Measurements from ENCODE around the gene RNF7. TPM values are rescaled to one million over a fixed set of nuclear protein-coding genes. Genes with fewer than 3 reads are reported as not detected.

RNF7 gene
- total RNA-seq, 1 experiment from 2014 or later: 126 TPM

- no peak overlapping the region for H3K9ac ChIP-seq (ENCODE audit: extremely low read depth, insufficient read length, low read length)
- H3T11ph ChIP-seq (ENCODE audit: low read length): no peak overlapping the region
- H2BK12ac ChIP-seq (ENCODE audit: insufficient read length, low read depth, low read length): no peak overlapping the region
- H3K4ac ChIP-seq (ENCODE audit: low read depth, low read length): no peak overlapping the region
- H2BK5ac ChIP-seq (ENCODE audit: insufficient read length, low read length): no peak overlapping the region
- Mint-ChIP-seq H3K27me3 (ENCODE audit: low read depth) (no peaks in the 10 kb centered on the region), H3K4me1 (peaks cover 7 to 9% of the 10 kb centered on the region in 2 experiments), H3K9me3 (no peaks in the 10 kb centered on the region), H3K4me3 (no peak overlapping the region), H3K36me3 (ENCODE audit: insufficient read depth in 1 of 3, low read depth in 3 of 3) (no peaks in the 10 kb centered on the region), H3K27ac (no peak overlapping the region)
- H3K23ac ChIP-seq (ENCODE audit: insufficient read length, low read depth, low read length): no peak overlapping the region
- H4K8ac ChIP-seq (replicated peaks; ENCODE audit: insufficient read length, low read depth, low read length): no peak overlapping the region
- H3K27ac ChIP-seq (ENCODE audit: insufficient read length, low read depth, low read length): no peak overlapping the region
- no peak overlapping the region for H2BK20ac ChIP-seq (ENCODE audit: low read depth, low read length, poor library complexity, severe bottlenecking)
- H2BK120ac ChIP-seq (ENCODE audit: low read depth, low read length, poor library complexity, severe bottlenecking): no peak overlapping the region
- no peak for DNase-seq
- no CpG with 5 or more reads among the region's 2 CpGs for WGBS (ENCODE audit: extremely low coverage, insufficient read length, low lambda C conversion rate)
- no peaks in the 10 kb centered on the region for H3K4me1 ChIP-seq (ENCODE audit: insufficient read depth, low read length)
- TF ChIP-seq, protein P1, sequence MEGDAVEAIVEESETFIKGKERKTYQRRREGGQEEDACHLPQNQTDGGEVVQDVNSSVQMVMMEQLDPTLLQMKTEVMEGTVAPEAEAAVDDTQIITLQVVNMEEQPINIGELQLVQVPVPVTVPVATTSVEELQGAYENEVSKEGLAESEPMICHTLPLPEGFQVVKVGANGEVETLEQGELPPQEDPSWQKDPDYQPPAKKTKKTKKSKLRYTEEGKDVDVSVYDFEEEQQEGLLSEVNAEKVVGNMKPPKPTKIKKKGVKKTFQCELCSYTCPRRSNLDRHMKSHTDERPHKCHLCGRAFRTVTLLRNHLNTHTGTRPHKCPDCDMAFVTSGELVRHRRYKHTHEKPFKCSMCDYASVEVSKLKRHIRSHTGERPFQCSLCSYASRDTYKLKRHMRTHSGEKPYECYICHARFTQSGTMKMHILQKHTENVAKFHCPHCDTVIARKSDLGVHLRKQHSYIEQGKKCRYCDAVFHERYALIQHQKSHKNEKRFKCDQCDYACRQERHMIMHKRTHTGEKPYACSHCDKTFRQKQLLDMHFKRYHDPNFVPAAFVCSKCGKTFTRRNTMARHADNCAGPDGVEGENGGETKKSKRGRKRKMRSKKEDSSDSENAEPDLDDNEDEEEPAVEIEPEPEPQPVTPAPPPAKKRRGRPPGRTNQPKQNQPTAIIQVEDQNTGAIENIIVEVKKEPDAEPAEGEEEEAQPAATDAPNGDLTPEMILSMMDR (conservative IDR thresholded peaks at IDR 0.05): no peak
- no peaks in the 10 kb centered on the region for H3K79me1 ChIP-seq (ENCODE audit: insufficient read depth, low read depth, low read length, poor library complexity, severe bottlenecking)
- H2BK15ac ChIP-seq (ENCODE audit: low read depth, low read length): no peak overlapping the region
- H4K5ac ChIP-seq (ENCODE audit: insufficient read length, low read depth, low read length): no peak overlapping the region
- no peaks in the 10 kb centered on the region for H3K79me2 ChIP-seq (ENCODE audit: insufficient read depth, low read length)
- H3K9me3 ChIP-seq (ENCODE audit: control insufficient read depth, low read depth, low read length): no peaks in the 10 kb centered on the region
- no peak overlapping the region for H3K56ac ChIP-seq (ENCODE audit: insufficient read length, low read depth, low read length)
- H4K91ac ChIP-seq (ENCODE audit: insufficient read length, low read depth, low read length): no peak overlapping the region
- no peaks in the 10 kb centered on the region for H3K23me2 ChIP-seq (ENCODE audit: insufficient read length, low read depth, low read length, poor library complexity, severe bottlenecking)
- no peaks in the 10 kb centered on the region for H4K20me1 ChIP-seq (ENCODE audit: control insufficient read depth, insufficient read depth, insufficient read length)
- H2AFZ ChIP-seq (ENCODE audit: low read length): no peak overlapping the region
- H3K27me3 ChIP-seq (ENCODE audit: insufficient read depth, low read length): no peaks in the 10 kb centered on the region
- no peak overlapping the region for H3K18ac ChIP-seq (ENCODE audit: insufficient read length, low read depth, low read length)
- no peak overlapping the region for H2AK5ac ChIP-seq (ENCODE audit: insufficient read length, low read length)
- no peak overlapping the region for H3K14ac ChIP-seq (ENCODE audit: insufficient read depth, low read length)
- H3K4me2 ChIP-seq (ENCODE audit: insufficient read depth, insufficient read length, low read length): no peak overlapping the region
Observed at GRCh38 chr3:141722648-141723047, 15.4 kb upstream of the RNF7 start.
